ENCODE measurements around the gene OR6M1.

Gene OR6M1

GRCh38 chr11:123775289-123775688, 30.9 kb downstream of the OR6M1 start:
- DNase-seq: no peak

DNA sequence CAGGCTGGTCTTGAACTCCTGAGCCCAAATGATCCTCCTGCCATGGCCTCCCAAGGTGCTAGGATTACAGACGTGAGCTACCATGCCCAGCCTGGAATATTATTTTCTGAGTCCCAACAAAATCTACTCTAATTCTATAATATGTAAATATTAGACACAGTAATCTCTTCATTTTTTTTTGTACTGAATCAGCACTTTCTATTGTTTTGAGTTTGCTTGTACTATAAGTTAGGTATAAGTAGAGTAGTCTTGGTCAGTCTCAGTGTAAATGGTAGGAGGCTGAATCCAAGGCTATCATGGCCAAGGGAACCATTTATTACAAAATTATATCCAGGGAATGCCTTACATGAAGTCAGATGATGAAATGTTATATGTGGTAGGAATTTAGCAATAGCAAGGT, 32.2 kb downstream of the OR6M1 start:
- DNase-seq: no peak

DNA sequence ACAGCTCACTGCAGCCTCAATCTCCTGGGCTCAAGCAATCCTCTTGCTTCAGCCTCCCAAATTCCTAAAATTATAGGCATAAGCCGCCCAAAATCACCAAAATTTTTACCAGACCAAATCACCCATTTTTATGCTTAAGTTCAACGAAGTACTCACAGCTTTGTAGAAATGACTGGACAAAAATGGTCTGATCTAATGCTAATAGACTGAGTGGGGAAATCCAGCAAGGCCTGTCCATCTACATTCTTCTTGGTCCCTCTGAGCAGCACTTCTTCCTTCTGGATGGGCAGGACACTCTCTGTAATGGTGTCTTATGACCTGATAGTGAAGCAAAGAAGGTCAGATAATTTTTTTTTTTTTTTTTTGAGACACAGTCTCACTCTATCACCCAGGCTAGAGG, 33.1 kb downstream of the OR6M1 start:
- no peak for DNase-seq

GRCh38 chr11:123771664-123772063, 34.5 kb downstream of the OR6M1 start:
- no peak for DNase-seq

- no peak for DNase-seq
These were observed 35.4 kb downstream of the OR6M1 start for GRCh38 chr11:123770712-123771111.

DNA sequence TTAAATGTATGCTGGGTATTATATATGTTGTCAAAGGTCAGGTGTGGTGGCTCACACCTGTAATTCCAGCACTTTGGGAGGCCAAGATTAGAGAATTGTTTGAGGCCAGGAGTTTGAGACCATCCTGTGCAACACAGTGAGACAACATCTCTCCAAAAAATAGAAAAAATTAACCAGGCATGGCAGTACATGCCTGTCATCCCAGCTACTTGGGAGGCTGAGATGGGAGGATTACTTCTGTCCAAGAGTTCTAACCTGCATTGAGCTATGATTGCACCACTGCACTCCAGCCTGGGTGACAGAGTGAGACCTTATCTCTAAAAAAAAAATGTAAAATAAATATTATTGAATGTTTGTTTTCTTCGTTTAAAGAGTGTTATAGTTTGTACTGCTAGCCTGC, 40.5 kb downstream of the OR6M1 start:
- no peak for DNase-seq

GRCh38 chr11:123762422-123762821, 43.7 kb downstream of the OR6M1 start:
- no peak for DNase-seq

DNA sequence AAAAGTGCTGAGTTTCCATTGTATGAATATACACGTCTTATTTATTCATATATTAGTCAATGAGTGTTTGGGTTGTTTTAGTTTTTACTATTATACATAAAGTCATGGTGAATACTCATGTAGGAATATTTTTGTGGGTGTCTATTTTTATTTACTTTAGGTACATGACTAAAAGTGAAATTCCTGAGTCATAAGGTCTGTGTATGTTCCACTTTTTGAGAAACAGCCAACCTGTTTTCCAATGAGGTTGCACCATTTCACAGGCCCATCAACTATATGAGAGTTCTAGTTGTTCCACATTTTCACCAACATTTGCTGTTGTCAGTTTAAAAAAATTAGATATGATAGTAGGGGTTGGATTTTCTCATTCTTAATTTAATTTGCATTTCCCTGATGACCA, 45.3 kb downstream of the OR6M1 start:
- no peak for DNase-seq

GRCh38 chr11:123757976-123758375, 48.2 kb downstream of the OR6M1 start:
- no peak for DNase-seq

GRCh38 chr11:123755813-123756212, 50.3 kb downstream of the OR6M1 start:
- DNase-seq: no peak

Measured in inflammatory macrophage treated with lipopolysaccharide for 1 hour (primary cell).